PFSK-1 (cell line): ENCODE results near the gene CS.

Experiments used
- FOXP2 ChIP-seq: optimal IDR thresholded peaks from 2 replicates; pipeline ENCODE3; 2011; ENCODE audit warnings: borderline replicate concordance, control low read depth, inconsistent platforms; ENCODE audit not compliant: insufficient read depth; ENCODE audit errors: extremely low read length, extremely low read depth
- POLR2AphosphoS5 ChIP-seq: IDR thresholded peaks from 2 replicates; pipeline ENCODE4 v1.6.1; 2012; ENCODE audit warnings: low read depth, mild to moderate bottlenecking, control low read depth, low read length, moderate library complexity
- REST ChIP-seq, 2 experiments: IDR thresholded peaks; 2 replicates each; pipeline versions ENCODE4 v1.6.1 to v1.8.0; 2011 to 2012; ENCODE audit warnings: low read depth in 2 of 2, low read length in 2 of 2, control low read depth in 1 of 2, inconsistent platforms in 1 of 2, mild to moderate bottlenecking in 1 of 2, moderate library complexity in 1 of 2; ENCODE audit not compliant: insufficient read depth in 1 of 2
- SIN3A ChIP-seq: IDR thresholded peaks from 2 replicates; pipeline ENCODE4 v1.6.1; 2012; ENCODE audit warnings: mild to moderate bottlenecking, low read length, moderate library complexity, borderline replicate concordance; ENCODE audit not compliant: insufficient read depth
- TAF1 ChIP-seq: IDR thresholded peaks from 2 replicates; pipeline ENCODE4 v1.6.1; 2012; ENCODE audit warnings: low read length, control low read depth, borderline replicate concordance; ENCODE audit not compliant: insufficient read depth

Gene CS

GRCh38 chr12:56307221-56307965 lies 7.3 kb upstream of the CS start:
- no peak for TF ChIP-seq SIN3A
- no peak for TF ChIP-seq FOXP2
- no peak for TF ChIP-seq TAF1
- TF ChIP-seq REST (IDR thresholded peaks at IDR 0.05; ENCODE audit: insufficient read depth in 1 of 2, low read depth in 2 of 2, low read length in 2 of 2): no peak
- TF ChIP-seq POLR2AphosphoS5: no peak

GRCh38 chr12:56304872-56305590 lies 4.9 kb upstream of the CS start:
- TF ChIP-seq FOXP2 (no peak), REST (IDR thresholded peaks at IDR 0.05; ENCODE audit: insufficient read depth in 1 of 2, low read depth in 2 of 2, low read length in 2 of 2) (no peak), POLR2AphosphoS5 (no peak), TAF1 (no peak), SIN3A (no peak)

- TF ChIP-seq TAF1 (no peak), POLR2AphosphoS5 (no peak), FOXP2 (no peak), REST (IDR thresholded peaks at IDR 0.05; ENCODE audit: insufficient read depth in 1 of 2, low read depth in 2 of 2, low read length in 2 of 2) (no peak), SIN3A (no peak)
Observed at GRCh38 chr12:56304276-56304675, 4.1 kb upstream of the CS start.

- TF ChIP-seq POLR2AphosphoS5: no peak; the same call in none of the 2 replicates
- TF ChIP-seq REST (IDR thresholded peaks at IDR 0.05; ENCODE audit: insufficient read depth in 1 of 2, low read depth in 2 of 2, low read length in 2 of 2): no peak
- TF ChIP-seq FOXP2: no peak
- no peak for TF ChIP-seq TAF1
- TF ChIP-seq SIN3A: no peak
Observed at GRCh38 chr12:56300644-56301464, 724 bp upstream of the CS start.
